ENCODE results near the gene IL1RAPL1. TPM values are rescaled to one million over a fixed set of nuclear protein-coding genes. Genes with fewer than 3 reads are reported as not detected.

The IL1RAPL1 gene
- total RNA-seq, 2 experiments from 2014 or later: not detected

- no peak for DNase-seq
- H3K4me1 Mint-ChIP-seq (ENCODE audit: low read depth): no peaks in the 10 kb centered on the region
- H3K27me3 Mint-ChIP-seq: no peaks in the 10 kb centered on the region
- CTCF ChIA-PET: no interaction called here
- H3K27ac Mint-ChIP-seq: no peak overlapping the region
- no peak overlapping the region for H3K4me3 Mint-ChIP-seq
- H3K36me3 Mint-ChIP-seq: no peaks in the 10 kb centered on the region
- intact Hi-C loops (cut with micrococcal nuclease): no loop called here
- H3K9me3 Mint-ChIP-seq: no peaks in the 10 kb centered on the region
- POLR2A ChIA-PET: no interaction called here
These were observed 1338.8 kb downstream of the IL1RAPL1 start for GRCh38 chrX:29926056-29926455.

GRCh38 chrX:29926659-29927058 lies 1339.4 kb downstream of the IL1RAPL1 start:
- H3K4me1 Mint-ChIP-seq (ENCODE audit: low read depth): no peaks in the 10 kb centered on the region
- POLR2A ChIA-PET: no interaction called here
- intact Hi-C loops (cut with micrococcal nuclease): no loop called here
- no peak for DNase-seq
- no peak overlapping the region for H3K4me3 Mint-ChIP-seq
- no peaks in the 10 kb centered on the region for H3K9me3 Mint-ChIP-seq
- no peaks in the 10 kb centered on the region for H3K27me3 Mint-ChIP-seq
- no peaks in the 10 kb centered on the region for H3K36me3 Mint-ChIP-seq
- H3K27ac Mint-ChIP-seq: no peak overlapping the region
- CTCF ChIA-PET: no interaction called here

GRCh38 chrX:29935455-29935854 lies 1348.2 kb downstream of the IL1RAPL1 start:
- CTCF ChIA-PET: no interaction called here
- POLR2A ChIA-PET: no interaction called here
- H3K27me3 Mint-ChIP-seq: no peaks in the 10 kb centered on the region
- H3K4me3 Mint-ChIP-seq: no peak overlapping the region
- no peak overlapping the region for H3K27ac Mint-ChIP-seq
- H3K36me3 Mint-ChIP-seq: no peaks in the 10 kb centered on the region
- no peaks in the 10 kb centered on the region for H3K9me3 Mint-ChIP-seq
- H3K4me1 Mint-ChIP-seq (ENCODE audit: low read depth): no peaks in the 10 kb centered on the region
- DNase-seq: no peak
- intact Hi-C loops (cut with micrococcal nuclease): no loop called here

GRCh38 chrX:29940750-29941149 lies 1353.5 kb downstream of the IL1RAPL1 start:
- H3K36me3 Mint-ChIP-seq: no peaks in the 10 kb centered on the region
- H3K9me3 Mint-ChIP-seq: no peaks in the 10 kb centered on the region
- DNase-seq: no peak
- intact Hi-C loops (cut with micrococcal nuclease): no loop called here
- no peak overlapping the region for H3K27ac Mint-ChIP-seq
- ChIA-PET CTCF (no interaction called here), POLR2A (no interaction called here)
- H3K27me3 Mint-ChIP-seq: no peaks in the 10 kb centered on the region
- H3K4me3 Mint-ChIP-seq: no peak overlapping the region
- no peaks in the 10 kb centered on the region for H3K4me1 Mint-ChIP-seq (ENCODE audit: low read depth)

- Mint-ChIP-seq H3K27me3 (no peaks in the 10 kb centered on the region), H3K4me3 (no peak overlapping the region), H3K9me3 (no peaks in the 10 kb centered on the region), H3K27ac (no peak overlapping the region), H3K36me3 (no peaks in the 10 kb centered on the region), H3K4me1 (ENCODE audit: low read depth) (no peaks in the 10 kb centered on the region)
- ChIA-PET CTCF (no interaction called here), POLR2A (no interaction called here)
- DNase-seq: no peak
- intact Hi-C loops (cut with micrococcal nuclease): no loop called here
These were observed 1354.0 kb downstream of the IL1RAPL1 start for GRCh38 chrX:29941287-29941686.

- no peak overlapping the region for H3K4me3 Mint-ChIP-seq
- intact Hi-C loops (cut with micrococcal nuclease): no loop called here
- DNase-seq: no peak
- H3K9me3 Mint-ChIP-seq: no peaks in the 10 kb centered on the region
- H3K4me1 Mint-ChIP-seq (ENCODE audit: low read depth): no peaks in the 10 kb centered on the region
- ChIA-PET CTCF (no interaction called here), POLR2A (no interaction called here)
- no peak overlapping the region for H3K27ac Mint-ChIP-seq
- H3K36me3 Mint-ChIP-seq: no peaks in the 10 kb centered on the region
- H3K27me3 Mint-ChIP-seq: no peaks in the 10 kb centered on the region
These were observed 1360.0 kb downstream of the IL1RAPL1 start for GRCh38 chrX:29947225-29947624.

- no peaks in the 10 kb centered on the region for H3K27me3 Mint-ChIP-seq
- intact Hi-C loops (cut with micrococcal nuclease): no loop called here
- ChIA-PET POLR2A (no interaction called here), CTCF (no interaction called here)
- no peak for DNase-seq
- H3K9me3 Mint-ChIP-seq: no peaks in the 10 kb centered on the region
- no peak overlapping the region for H3K4me3 Mint-ChIP-seq
- no peak overlapping the region for H3K27ac Mint-ChIP-seq
- H3K4me1 Mint-ChIP-seq (ENCODE audit: low read depth): no peaks in the 10 kb centered on the region
- H3K36me3 Mint-ChIP-seq: no peaks in the 10 kb centered on the region
These were observed 1361.4 kb downstream of the IL1RAPL1 start for GRCh38 chrX:29948653-29949052.

GRCh38 chrX:29952016-29952415 lies 1364.8 kb downstream of the IL1RAPL1 start:
- Mint-ChIP-seq H3K27ac (no peak overlapping the region), H3K36me3 (no peaks in the 10 kb centered on the region), H3K4me3 (no peak overlapping the region), H3K9me3 (peaks cover 3% of the 10 kb centered on the region), H3K27me3 (no peaks in the 10 kb centered on the region), H3K4me1 (ENCODE audit: low read depth) (no peaks in the 10 kb centered on the region)
- POLR2A ChIA-PET: no interaction called here
- CTCF ChIA-PET: no interaction called here
- no peak for DNase-seq
- intact Hi-C loops (cut with micrococcal nuclease): no loop called here

- H3K4me3 Mint-ChIP-seq: no peak overlapping the region
- intact Hi-C loops (cut with micrococcal nuclease): no loop called here
These were observed 1374.8 kb downstream of the IL1RAPL1 start for GRCh38 chrX:29962061-29962460.

GRCh38 chrX:29965634-29966033 lies 1378.4 kb downstream of the IL1RAPL1 start:
- H3K9me3 Mint-ChIP-seq: no peaks in the 10 kb centered on the region
- no peaks in the 10 kb centered on the region for H3K36me3 Mint-ChIP-seq
- H3K4me1 Mint-ChIP-seq (ENCODE audit: low read depth): no peaks in the 10 kb centered on the region
- intact Hi-C loops (cut with micrococcal nuclease): no loop called here
- POLR2A ChIA-PET: no interaction called here
- H3K4me3 Mint-ChIP-seq: no peak overlapping the region
- H3K27me3 Mint-ChIP-seq: no peaks in the 10 kb centered on the region
- H3K27ac Mint-ChIP-seq: no peak overlapping the region
- no peak for DNase-seq
- CTCF ChIA-PET: no interaction called here

More at GRCh38 chrX:29962061-29962460, 1374.8 kb downstream of the IL1RAPL1 start:
- CTCF ChIA-PET: no interaction called here
- no peaks in the 10 kb centered on the region for H3K36me3 Mint-ChIP-seq
- H3K4me1 Mint-ChIP-seq (ENCODE audit: low read depth): no peaks in the 10 kb centered on the region
- no peaks in the 10 kb centered on the region for H3K27me3 Mint-ChIP-seq
- POLR2A ChIA-PET: no interaction called here
- H3K27ac Mint-ChIP-seq: no peak overlapping the region
- H3K9me3 Mint-ChIP-seq: no peaks in the 10 kb centered on the region
- no peak for DNase-seq

- Mint-ChIP-seq H3K4me3 (no peak overlapping the region), H3K27ac (no peak overlapping the region), H3K9me3 (peaks cover 2% of the 10 kb centered on the region), H3K27me3 (no peaks in the 10 kb centered on the region), H3K36me3 (no peaks in the 10 kb centered on the region), H3K4me1 (ENCODE audit: low read depth) (no peaks in the 10 kb centered on the region)
- intact Hi-C loops (cut with micrococcal nuclease): no loop called here
- no peak for DNase-seq
- CTCF ChIA-PET: no interaction called here
- POLR2A ChIA-PET: no interaction called here
These were observed 1404.8 kb downstream of the IL1RAPL1 start for GRCh38 chrX:29992083-29992482.

- no peak for DNase-seq
- intact Hi-C loops (cut with micrococcal nuclease): no loop called here
- Mint-ChIP-seq H3K36me3 (no peaks in the 10 kb centered on the region), H3K9me3 (no peaks in the 10 kb centered on the region), H3K4me1 (ENCODE audit: low read depth) (no peaks in the 10 kb centered on the region), H3K27me3 (no peaks in the 10 kb centered on the region), H3K27ac (no peak overlapping the region), H3K4me3 (no peak overlapping the region)
- ChIA-PET POLR2A (no interaction called here), CTCF (no interaction called here)
These were observed 1418.6 kb downstream of the IL1RAPL1 start for GRCh38 chrX:30005813-30006212.

Measured in activated CD4-positive, alpha-beta memory T cell treated with anti-CD3 and anti-CD28 coated beads for 36 hours (primary cell).